ENCODE results near the gene HUNK.

HUNK gene

DNA sequence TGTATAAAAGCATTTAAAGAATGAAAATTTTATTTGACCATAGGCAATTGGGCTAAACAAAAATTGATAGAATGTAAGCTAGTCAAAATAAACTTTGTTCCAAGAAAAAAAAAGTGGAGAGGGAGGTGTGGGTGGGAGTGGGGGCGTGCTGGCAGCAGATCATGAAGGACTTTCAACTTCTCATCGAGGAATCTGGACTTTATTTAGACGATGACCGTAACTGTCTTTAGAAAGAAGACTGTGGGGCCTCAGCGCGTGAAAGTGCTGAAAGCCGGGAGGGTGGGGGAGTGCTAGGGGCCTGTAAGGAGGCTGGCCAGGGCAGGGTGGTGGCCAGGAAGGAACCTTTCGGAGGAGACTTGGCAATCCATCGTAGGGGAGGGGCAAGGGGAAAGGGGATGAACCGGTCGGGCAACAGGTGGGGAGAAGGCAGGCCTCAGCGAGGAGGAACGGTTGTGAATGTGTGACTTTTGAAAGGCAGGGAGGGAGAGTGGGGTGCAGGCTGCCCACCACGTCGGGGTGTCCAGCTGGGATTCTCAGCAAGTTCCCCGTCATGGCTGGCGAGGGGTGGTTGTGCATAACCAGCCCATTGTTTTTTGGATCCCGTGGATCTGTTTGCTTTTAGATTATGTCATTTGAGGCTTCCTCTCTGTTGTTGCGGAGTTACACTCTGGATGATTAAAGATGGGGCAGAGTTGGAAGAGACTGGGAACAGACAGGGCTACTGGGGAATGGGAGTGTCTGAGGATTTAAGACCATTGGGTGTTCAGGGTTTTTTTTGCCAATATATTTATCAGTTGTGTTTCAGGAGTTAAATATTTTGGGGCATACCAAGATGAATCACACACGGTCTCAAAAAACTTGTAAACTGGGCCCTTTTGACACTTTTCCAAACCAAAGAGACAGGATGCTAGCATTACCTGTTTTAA, 35.5 kb downstream of the HUNK start:
- TF ChIP-seq CEBPB (IDR thresholded peaks at IDR 0.05) (no peak), TAF1 (IDR thresholded peaks at IDR 0.05; ENCODE audit: low read depth) (no peak), TCF12 (IDR thresholded peaks at IDR 0.05; ENCODE audit: low read depth) (peak; percentile 17; the same call in 1 of the 2 replicates), CREB1 (IDR thresholded peaks at IDR 0.05; ENCODE audit: low read depth) (no peak), EGR1 (IDR thresholded peaks at IDR 0.05) (no peak), TEAD4 (IDR thresholded peaks at IDR 0.05) (no peak), YY1 (IDR thresholded peaks at IDR 0.05; ENCODE audit: low read depth) (no peak), NFIC (IDR thresholded peaks at IDR 0.05) (peak; percentile 38; the same call in 1 of the 2 replicates), FOXM1 (IDR thresholded peaks at IDR 0.05; ENCODE audit: borderline replicate concordance, low read depth) (no peak), ZBTB7A (IDR thresholded peaks at IDR 0.05; ENCODE audit: low read depth) (no peak), EP300 (IDR thresholded peaks at IDR 0.05; ENCODE audit: borderline replicate concordance) (no peak), RAD21 (IDR thresholded peaks at IDR 0.05; ENCODE audit: low read depth) (no peak)
- TF ChIP-seq, protein P1, sequence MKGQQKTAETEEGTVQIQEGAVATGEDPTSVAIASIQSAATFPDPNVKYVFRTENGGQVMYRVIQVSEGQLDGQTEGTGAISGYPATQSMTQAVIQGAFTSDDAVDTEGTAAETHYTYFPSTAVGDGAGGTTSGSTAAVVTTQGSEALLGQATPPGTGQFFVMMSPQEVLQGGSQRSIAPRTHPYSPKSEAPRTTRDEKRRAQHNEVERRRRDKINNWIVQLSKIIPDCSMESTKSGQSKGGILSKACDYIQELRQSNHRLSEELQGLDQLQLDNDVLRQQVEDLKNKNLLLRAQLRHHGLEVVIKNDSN (IDR thresholded peaks at IDR 0.05): no peak
- TF ChIP-seq, protein P2, sequence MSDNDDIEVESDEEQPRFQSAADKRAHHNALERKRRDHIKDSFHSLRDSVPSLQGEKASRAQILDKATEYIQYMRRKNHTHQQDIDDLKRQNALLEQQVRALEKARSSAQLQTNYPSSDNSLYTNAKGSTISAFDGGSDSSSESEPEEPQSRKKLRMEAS (IDR thresholded peaks at IDR 0.05): peak; percentile 62
- TF ChIP-seq, protein P3, sequence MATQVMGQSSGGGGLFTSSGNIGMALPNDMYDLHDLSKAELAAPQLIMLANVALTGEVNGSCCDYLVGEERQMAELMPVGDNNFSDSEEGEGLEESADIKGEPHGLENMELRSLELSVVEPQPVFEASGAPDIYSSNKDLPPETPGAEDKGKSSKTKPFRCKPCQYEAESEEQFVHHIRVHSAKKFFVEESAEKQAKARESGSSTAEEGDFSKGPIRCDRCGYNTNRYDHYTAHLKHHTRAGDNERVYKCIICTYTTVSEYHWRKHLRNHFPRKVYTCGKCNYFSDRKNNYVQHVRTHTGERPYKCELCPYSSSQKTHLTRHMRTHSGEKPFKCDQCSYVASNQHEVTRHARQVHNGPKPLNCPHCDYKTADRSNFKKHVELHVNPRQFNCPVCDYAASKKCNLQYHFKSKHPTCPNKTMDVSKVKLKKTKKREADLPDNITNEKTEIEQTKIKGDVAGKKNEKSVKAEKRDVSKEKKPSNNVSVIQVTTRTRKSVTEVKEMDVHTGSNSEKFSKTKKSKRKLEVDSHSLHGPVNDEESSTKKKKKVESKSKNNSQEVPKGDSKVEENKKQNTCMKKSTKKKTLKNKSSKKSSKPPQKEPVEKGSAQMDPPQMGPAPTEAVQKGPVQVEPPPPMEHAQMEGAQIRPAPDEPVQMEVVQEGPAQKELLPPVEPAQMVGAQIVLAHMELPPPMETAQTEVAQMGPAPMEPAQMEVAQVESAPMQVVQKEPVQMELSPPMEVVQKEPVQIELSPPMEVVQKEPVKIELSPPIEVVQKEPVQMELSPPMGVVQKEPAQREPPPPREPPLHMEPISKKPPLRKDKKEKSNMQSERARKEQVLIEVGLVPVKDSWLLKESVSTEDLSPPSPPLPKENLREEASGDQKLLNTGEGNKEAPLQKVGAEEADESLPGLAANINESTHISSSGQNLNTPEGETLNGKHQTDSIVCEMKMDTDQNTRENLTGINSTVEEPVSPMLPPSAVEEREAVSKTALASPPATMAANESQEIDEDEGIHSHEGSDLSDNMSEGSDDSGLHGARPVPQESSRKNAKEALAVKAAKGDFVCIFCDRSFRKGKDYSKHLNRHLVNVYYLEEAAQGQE (IDR thresholded peaks at IDR 0.05; ENCODE audit: low read depth): no peak

DNA sequence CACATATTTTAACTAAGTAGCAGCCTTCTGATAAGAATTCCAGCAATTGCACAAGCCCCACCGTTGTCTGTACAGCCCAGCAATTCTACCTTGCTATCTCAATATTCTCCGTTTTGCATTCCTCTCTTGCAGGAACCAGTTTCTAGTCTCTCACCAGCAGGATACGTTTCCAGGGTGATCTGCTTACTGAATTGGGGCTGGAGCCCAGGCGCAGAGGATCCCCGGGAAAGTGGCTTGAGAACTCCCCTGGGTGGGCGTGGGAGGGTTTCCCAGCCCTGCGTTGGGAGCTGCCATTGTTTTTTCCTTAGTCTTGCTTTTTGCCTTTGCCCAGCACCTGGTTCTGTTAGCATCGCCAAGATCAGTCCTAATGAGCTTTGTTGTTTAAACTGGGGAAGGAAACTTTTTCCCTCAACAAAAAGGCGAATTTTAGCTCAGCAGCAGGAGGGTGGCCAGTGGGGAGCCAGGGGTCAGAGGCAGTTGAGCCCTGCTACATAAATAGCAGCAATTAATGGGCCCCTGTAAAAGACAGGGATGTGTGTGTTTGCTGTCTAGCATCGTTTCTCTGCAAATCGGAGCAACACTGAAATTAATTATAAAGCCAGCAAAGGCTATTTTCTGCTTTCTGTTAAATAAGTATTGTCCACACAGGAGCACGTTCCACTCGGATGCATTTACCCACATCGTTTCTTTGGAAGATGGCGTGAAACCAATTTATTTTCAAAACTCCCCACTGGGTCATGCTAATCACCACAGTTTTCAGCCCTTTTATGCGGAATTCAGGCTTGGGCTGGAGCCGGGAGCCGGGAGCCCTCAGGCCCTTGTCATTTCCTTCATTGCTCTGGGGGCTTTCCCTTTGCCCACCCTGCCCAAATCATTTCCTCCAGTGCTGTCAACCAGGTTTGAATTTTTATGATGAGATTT, 36.6 kb downstream of the HUNK start:
- no peak for TF ChIP-seq YY1 (IDR thresholded peaks at IDR 0.05; ENCODE audit: low read depth)
- TF ChIP-seq, protein P3 (IDR thresholded peaks at IDR 0.05; ENCODE audit: low read depth): no peak
- no peak for TF ChIP-seq CREB1 (IDR thresholded peaks at IDR 0.05; ENCODE audit: low read depth)
- TF ChIP-seq TCF12 (IDR thresholded peaks at IDR 0.05; ENCODE audit: low read depth): no peak
- no peak for TF ChIP-seq FOXM1 (IDR thresholded peaks at IDR 0.05; ENCODE audit: borderline replicate concordance, low read depth)
- TF ChIP-seq, protein P2 (IDR thresholded peaks at IDR 0.05): no peak

DNA sequence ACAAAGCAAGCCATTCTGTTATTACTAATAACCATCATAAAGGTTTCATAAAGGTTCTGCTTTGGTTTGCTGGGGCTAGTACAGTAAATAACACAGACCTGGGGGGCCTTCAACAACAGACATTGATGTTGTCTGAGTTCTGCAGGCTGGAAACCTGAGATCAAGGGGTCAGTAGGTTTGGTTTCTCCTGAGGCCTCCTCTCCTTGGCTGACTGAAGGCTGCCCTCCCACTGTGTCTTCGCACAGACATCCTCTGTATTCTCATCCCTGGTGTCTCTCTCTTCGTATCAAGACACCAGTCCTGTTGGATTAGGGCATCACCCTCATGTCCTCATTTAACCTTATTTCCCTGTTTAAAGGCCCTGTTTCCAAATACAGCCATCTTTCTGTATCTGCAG, 37.3 kb downstream of the HUNK start:
- no peak for TF ChIP-seq ZBTB7A (IDR thresholded peaks at IDR 0.05; ENCODE audit: low read depth)
- TF ChIP-seq, protein P1 (IDR thresholded peaks at IDR 0.05): no peak
- TF ChIP-seq FOXM1 (IDR thresholded peaks at IDR 0.05; ENCODE audit: borderline replicate concordance, low read depth): no peak
- TF ChIP-seq TEAD4 (IDR thresholded peaks at IDR 0.05): no peak
- TF ChIP-seq RAD21 (IDR thresholded peaks at IDR 0.05; ENCODE audit: low read depth): no peak
- TF ChIP-seq CREB1 (IDR thresholded peaks at IDR 0.05; ENCODE audit: low read depth): no peak
- no peak for TF ChIP-seq YY1 (IDR thresholded peaks at IDR 0.05; ENCODE audit: low read depth)
- no peak for TF ChIP-seq TCF12 (IDR thresholded peaks at IDR 0.05; ENCODE audit: low read depth)
- TF ChIP-seq, protein P2 (IDR thresholded peaks at IDR 0.05): no peak
- no peak for TF ChIP-seq EGR1 (IDR thresholded peaks at IDR 0.05)
- TF ChIP-seq NFIC (IDR thresholded peaks at IDR 0.05): no peak
- no peak for TF ChIP-seq CEBPB (IDR thresholded peaks at IDR 0.05)
- no peak for TF ChIP-seq TAF1 (IDR thresholded peaks at IDR 0.05; ENCODE audit: low read depth)
- TF ChIP-seq, protein P3 (IDR thresholded peaks at IDR 0.05; ENCODE audit: low read depth): no peak
- TF ChIP-seq EP300 (IDR thresholded peaks at IDR 0.05; ENCODE audit: borderline replicate concordance): no peak
